Panc1 (cell line): ENCODE measurements around the gene HM13. TPM values are rescaled to one million over a fixed set of nuclear protein-coding genes. Genes with fewer than 3 reads are reported as not detected.

Experiments used
- ATAC-seq: fragments of 200-7000 bp; cut with Tn5 transposase; 2 replicates; pipeline ENCODE4 v1.9.1; 2020; ENCODE audit warnings: mild to moderate bottlenecking, moderate library complexity
- BruUV-seq: library from RNA; stranded (reverse); fragments of 400-500 nt; replicated peaks from 2 replicates; lab custom pipeline; 2021; lab: Mats Ljungman, UMichigan
- CTCF ChIA-PET: fragments of 300-600 bp; sonication (Branson Sonifier 250); formaldehyde crosslinking; loops from one replicate; lab custom pipeline; 2022; ENCODE audit warnings: antibody characterized with exemption; lab: Charles Lee
- POLR2A ChIA-PET: fragments of 300-600 bp; sonication (Branson Sonifier 250); formaldehyde crosslinking; loops from one replicate; lab custom pipeline; 2022; ENCODE audit warnings: antibody characterized with exemption; lab: Charles Lee
- DNase-seq: peaks from one replicate; pipeline ENCODE4 v3.0.0-alpha.2; 2010; ENCODE audit warnings: low read depth, low spot score
- H3K27ac ChIP-seq: 2 replicates; pipeline ENCODE4 v1.5.1; 2011; ENCODE audit warnings: mild to moderate bottlenecking, low read length, inconsistent platforms
- H3K27me3 ChIP-seq: fragments of 200-500 bp; sonication (Bioruptor generic); 2 replicates; pipeline ENCODE4 v1.6.0; 2014; ENCODE audit warnings: low read length, inconsistent platforms; ENCODE audit not compliant: control insufficient read depth, insufficient read depth
- H3K36me3 ChIP-seq: fragments of 200-500 bp; sonication (Bioruptor generic); 2 replicates; pipeline ENCODE4 v1.5.1; 2014; ENCODE audit warnings: inconsistent platforms, mild to moderate bottlenecking, low read length, moderate library complexity; ENCODE audit not compliant: control insufficient read depth, insufficient read depth
- H3K4me1 ChIP-seq: 2 replicates; pipeline ENCODE4 v1.5.1; 2011; ENCODE audit warnings: inconsistent platforms, mild to moderate bottlenecking, low read length, moderate library complexity; ENCODE audit not compliant: control insufficient read depth, insufficient read depth
- H3K4me3 ChIP-seq, 2 experiments: 2 replicates each; pipeline ENCODE4 v1.5.1; 2011 to 2012; ENCODE audit warnings: low read depth in 2 of 2, low read length in 2 of 2, mild to moderate bottlenecking in 2 of 2, inconsistent platforms in 1 of 2, moderate library complexity in 1 of 2
- H3K9me3 ChIP-seq: fragments of 200-500 bp; sonication (Bioruptor generic); 2 replicates; pipeline ENCODE4 v1.5.1; 2014; ENCODE audit warnings: low read depth, mild to moderate bottlenecking, inconsistent platforms, low read length, moderate library complexity; ENCODE audit not compliant: control insufficient read depth, insufficient read depth
- POLR2AphosphoS5 ChIP-seq: IDR thresholded peaks from 2 replicates; pipeline ENCODE4 v1.6.1; 2012; ENCODE audit warnings: mild to moderate bottlenecking, low read depth, low read length, moderate library complexity
- SIN3A ChIP-seq: IDR thresholded peaks from 2 replicates; pipeline ENCODE4 v1.6.1; 2012; ENCODE audit warnings: low read depth, mild to moderate bottlenecking, low read length, moderate library complexity, borderline replicate concordance; ENCODE audit not compliant: insufficient read depth
- TCF7L2 ChIP-seq: IDR thresholded peaks from 2 replicates; pipeline ENCODE4 v1.6.1; 2011; ENCODE audit warnings: mild to moderate bottlenecking, low read depth, low read length, inconsistent platforms
- in situ Hi-C: cut with HindIII; loops from 2 replicates; pipeline ENCODE4 v1.10.0; 2016; ENCODE audit warnings: low sequenced_read_pairs, low pct_unique_long_range_greater_than_20kb
- intact Hi-C: fragments of 100-400 bp; cut with micrococcal nuclease; formaldehyde crosslinking; loops from one replicate; pipeline ENCODE4 v1.10.0; 2022; ENCODE audit not compliant: unreplicated experiment
- total RNA-seq: library from RNA; stranded (reverse); gene quantifications from one replicate; pipeline ENCODE4 v1.2.1, GENCODE V29; 2021; ENCODE audit not compliant: unreplicated experiment
- TF ChIP-seq, protein P1 (sequence below): fragments of 450-650 bp; IDR thresholded peaks from 2 replicates; pipeline ENCODE4 v1.5.1; 2017; ENCODE audit warnings: mild to moderate bottlenecking
- TF ChIP-seq, protein P2 (sequence below), 2 experiments: IDR thresholded peaks; 2 replicates each; pipeline ENCODE4 v1.6.1; 2011 to 2012; ENCODE audit warnings: low read depth in 2 of 2, control low read depth in 1 of 2, low read length in 1 of 2, mild to moderate bottlenecking in 1 of 2, moderate library complexity in 1 of 2; ENCODE audit not compliant: insufficient read depth in 1 of 2

HM13 gene
- total RNA-seq, 1 experiment from 2014 or later: 337 TPM

DNA sequence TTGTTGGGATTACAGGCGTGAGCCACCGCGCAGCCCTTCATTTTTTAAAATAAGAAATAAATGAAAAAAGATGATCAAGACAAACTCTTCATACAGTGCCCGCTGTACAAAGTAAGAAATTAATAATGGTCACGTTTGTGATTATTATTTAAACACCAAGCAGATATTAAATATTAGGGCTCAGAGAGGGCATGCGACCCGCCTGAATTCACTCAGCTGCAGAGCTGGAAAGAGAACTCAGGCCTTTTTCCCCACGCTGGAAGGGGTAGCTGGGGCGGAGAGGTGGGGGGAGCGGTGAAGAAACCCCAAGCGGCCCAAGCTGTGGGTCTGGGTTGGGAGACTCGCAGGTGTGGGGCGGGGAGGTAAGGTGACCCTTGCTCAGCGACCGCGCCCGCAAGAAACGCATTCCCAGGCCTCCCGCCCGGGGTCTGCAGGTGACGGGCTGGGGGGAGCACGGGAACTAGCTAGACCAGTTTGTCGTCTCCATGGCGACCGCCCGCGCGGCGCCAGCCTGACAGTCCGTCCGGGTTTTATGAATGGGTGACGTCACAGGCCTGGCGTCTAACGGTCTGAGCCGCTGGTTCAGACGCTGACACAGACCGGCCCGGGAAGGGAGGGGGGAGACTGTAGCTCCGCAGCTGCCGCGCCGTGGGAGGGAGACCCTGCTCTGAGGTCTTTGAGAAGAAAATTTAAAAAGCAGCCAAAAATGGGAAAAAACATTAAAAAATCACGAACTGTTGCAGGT lies 89.8 kb downstream of the HM13 start:
- in situ Hi-C loops: no loop called here
- H3K36me3 ChIP-seq: peaks cover 8% of the 10 kb centered on the region
- ChIA-PET CTCF (interaction anchor here (0.6 to 3.3 kb wide), 11 partner anchors 8 to 119 kb away, joined by 3 to 21 read pairs (median 6); no protein-coding TSS in a partner anchor), POLR2A (interaction anchor here (0.6 to 3.8 kb wide), 13 partner anchors 8 to 699 kb away, joined by 3 to 76 read pairs (median 12); no protein-coding TSS in a partner anchor)
- peak; percentile 99 for TF ChIP-seq SIN3A
- TF ChIP-seq, protein P1, sequence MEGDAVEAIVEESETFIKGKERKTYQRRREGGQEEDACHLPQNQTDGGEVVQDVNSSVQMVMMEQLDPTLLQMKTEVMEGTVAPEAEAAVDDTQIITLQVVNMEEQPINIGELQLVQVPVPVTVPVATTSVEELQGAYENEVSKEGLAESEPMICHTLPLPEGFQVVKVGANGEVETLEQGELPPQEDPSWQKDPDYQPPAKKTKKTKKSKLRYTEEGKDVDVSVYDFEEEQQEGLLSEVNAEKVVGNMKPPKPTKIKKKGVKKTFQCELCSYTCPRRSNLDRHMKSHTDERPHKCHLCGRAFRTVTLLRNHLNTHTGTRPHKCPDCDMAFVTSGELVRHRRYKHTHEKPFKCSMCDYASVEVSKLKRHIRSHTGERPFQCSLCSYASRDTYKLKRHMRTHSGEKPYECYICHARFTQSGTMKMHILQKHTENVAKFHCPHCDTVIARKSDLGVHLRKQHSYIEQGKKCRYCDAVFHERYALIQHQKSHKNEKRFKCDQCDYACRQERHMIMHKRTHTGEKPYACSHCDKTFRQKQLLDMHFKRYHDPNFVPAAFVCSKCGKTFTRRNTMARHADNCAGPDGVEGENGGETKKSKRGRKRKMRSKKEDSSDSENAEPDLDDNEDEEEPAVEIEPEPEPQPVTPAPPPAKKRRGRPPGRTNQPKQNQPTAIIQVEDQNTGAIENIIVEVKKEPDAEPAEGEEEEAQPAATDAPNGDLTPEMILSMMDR: no peak
- TF ChIP-seq, protein P2, sequence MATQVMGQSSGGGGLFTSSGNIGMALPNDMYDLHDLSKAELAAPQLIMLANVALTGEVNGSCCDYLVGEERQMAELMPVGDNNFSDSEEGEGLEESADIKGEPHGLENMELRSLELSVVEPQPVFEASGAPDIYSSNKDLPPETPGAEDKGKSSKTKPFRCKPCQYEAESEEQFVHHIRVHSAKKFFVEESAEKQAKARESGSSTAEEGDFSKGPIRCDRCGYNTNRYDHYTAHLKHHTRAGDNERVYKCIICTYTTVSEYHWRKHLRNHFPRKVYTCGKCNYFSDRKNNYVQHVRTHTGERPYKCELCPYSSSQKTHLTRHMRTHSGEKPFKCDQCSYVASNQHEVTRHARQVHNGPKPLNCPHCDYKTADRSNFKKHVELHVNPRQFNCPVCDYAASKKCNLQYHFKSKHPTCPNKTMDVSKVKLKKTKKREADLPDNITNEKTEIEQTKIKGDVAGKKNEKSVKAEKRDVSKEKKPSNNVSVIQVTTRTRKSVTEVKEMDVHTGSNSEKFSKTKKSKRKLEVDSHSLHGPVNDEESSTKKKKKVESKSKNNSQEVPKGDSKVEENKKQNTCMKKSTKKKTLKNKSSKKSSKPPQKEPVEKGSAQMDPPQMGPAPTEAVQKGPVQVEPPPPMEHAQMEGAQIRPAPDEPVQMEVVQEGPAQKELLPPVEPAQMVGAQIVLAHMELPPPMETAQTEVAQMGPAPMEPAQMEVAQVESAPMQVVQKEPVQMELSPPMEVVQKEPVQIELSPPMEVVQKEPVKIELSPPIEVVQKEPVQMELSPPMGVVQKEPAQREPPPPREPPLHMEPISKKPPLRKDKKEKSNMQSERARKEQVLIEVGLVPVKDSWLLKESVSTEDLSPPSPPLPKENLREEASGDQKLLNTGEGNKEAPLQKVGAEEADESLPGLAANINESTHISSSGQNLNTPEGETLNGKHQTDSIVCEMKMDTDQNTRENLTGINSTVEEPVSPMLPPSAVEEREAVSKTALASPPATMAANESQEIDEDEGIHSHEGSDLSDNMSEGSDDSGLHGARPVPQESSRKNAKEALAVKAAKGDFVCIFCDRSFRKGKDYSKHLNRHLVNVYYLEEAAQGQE (IDR thresholded peaks at IDR 0.05; ENCODE audit: insufficient read depth in 1 of 2, low read depth in 2 of 2, low read length in 1 of 2): no peak
- peak; percentile 69; the same call in 1 of the 2 replicates for TF ChIP-seq TCF7L2
- TF ChIP-seq POLR2AphosphoS5: peak; percentile 91; the same call in 1 of the 2 replicates
- H3K27ac ChIP-seq: peak overlapping the region; percentile 100
- peak; percentile 60 for ATAC-seq
- no TSS peak for BruUV-seq
- H3K27me3 ChIP-seq: no peaks in the 10 kb centered on the region
- no peaks in the 10 kb centered on the region for H3K9me3 ChIP-seq
- H3K4me3 ChIP-seq: peak overlapping the region; percentile 73 to 88
- H3K4me1 ChIP-seq: peaks cover 46% of the 10 kb centered on the region
- peak; percentile 94 for DNase-seq
- intact Hi-C loops: no loop called here

DNA sequence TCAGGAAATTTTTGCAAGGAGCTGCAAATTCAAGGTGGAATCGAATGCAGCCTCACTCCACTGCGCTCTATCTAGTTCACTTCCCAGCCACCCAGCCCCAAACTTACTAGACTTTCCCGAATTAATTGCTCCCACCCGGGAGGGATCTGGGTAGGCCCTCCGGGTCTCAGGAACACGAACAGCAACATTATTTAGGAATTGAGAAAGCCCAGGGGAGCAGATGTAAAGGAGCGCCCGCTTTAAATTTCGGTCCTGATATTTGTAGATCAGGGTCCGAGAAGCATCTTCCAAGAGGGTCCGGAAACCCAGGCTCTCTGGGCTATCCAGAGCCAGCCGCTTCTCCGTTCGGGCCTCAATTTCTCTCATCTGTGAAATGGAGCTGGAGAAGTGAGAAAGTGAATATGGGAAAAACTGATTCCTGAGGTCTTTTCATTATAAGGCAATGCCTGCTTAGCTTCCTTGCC lies 90.4 kb downstream of the HM13 start:
- no peaks in the 10 kb centered on the region for H3K27me3 ChIP-seq
- POLR2A ChIA-PET: interaction anchor here (0.6 to 3.8 kb wide), 14 partner anchors 9 to 119 kb away, joined by 3 to 76 read pairs (median 12); partner anchors contain the start of gene BCL2L1
- TSS peak; percentile 99 for BruUV-seq
- peak overlapping the region; percentile 73 to 88 for H3K4me3 ChIP-seq
- H3K9me3 ChIP-seq: no peaks in the 10 kb centered on the region
- ATAC-seq (peak; percentile 0), DNase-seq (no peak)
- TF ChIP-seq, protein P2 (IDR thresholded peaks at IDR 0.05; ENCODE audit: insufficient read depth in 1 of 2, low read depth in 2 of 2, low read length in 1 of 2): no peak
- TF ChIP-seq TCF7L2 (no peak), SIN3A (no peak), POLR2AphosphoS5 (no peak)
- TF ChIP-seq, protein P1: no peak
- CTCF ChIA-PET: interaction anchor here (0.8 to 3.3 kb wide), 9 partner anchors 7 to 119 kb away, joined by 3 to 21 read pairs (median 6); no protein-coding TSS in a partner anchor
- H3K27ac ChIP-seq: peak overlapping the region; percentile 100
- H3K4me1 ChIP-seq: peaks cover 52% of the 10 kb centered on the region
- intact Hi-C loops (no loop called here), in situ Hi-C loops (no loop called here)
- H3K36me3 ChIP-seq: peaks cover 8% of the 10 kb centered on the region
